ENCODE data around the gene ACTR3.

GRCh38 chr2:113907297-113907696, 17.4 kb downstream of the ACTR3 start:
- TF ChIP-seq, protein P1, sequence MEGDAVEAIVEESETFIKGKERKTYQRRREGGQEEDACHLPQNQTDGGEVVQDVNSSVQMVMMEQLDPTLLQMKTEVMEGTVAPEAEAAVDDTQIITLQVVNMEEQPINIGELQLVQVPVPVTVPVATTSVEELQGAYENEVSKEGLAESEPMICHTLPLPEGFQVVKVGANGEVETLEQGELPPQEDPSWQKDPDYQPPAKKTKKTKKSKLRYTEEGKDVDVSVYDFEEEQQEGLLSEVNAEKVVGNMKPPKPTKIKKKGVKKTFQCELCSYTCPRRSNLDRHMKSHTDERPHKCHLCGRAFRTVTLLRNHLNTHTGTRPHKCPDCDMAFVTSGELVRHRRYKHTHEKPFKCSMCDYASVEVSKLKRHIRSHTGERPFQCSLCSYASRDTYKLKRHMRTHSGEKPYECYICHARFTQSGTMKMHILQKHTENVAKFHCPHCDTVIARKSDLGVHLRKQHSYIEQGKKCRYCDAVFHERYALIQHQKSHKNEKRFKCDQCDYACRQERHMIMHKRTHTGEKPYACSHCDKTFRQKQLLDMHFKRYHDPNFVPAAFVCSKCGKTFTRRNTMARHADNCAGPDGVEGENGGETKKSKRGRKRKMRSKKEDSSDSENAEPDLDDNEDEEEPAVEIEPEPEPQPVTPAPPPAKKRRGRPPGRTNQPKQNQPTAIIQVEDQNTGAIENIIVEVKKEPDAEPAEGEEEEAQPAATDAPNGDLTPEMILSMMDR (IDR thresholded peaks at IDR 0.05) = no peak
- TF ChIP-seq POLR2A (IDR thresholded peaks at IDR 0.05) = no peak

Data from thyroid gland (tissue), 4 donors.